CD4-positive, alpha-beta T cell treated with Interleukin-15 for 4 hours (primary cell): Measurements from ENCODE around the gene PACSIN2.
"Not testable (repeated sequence)": the region's sequence is repeated elsewhere in the genome, so short reads cannot be mapped to it uniquely, and the experiment has no call there.

ENCODE experiments used
- DNase-seq: peaks from one replicate; pipeline ENCODE4 v3.0.0-alpha.2; 2020; ENCODE audit warnings: low spot score

The PACSIN2 gene

DNA sequence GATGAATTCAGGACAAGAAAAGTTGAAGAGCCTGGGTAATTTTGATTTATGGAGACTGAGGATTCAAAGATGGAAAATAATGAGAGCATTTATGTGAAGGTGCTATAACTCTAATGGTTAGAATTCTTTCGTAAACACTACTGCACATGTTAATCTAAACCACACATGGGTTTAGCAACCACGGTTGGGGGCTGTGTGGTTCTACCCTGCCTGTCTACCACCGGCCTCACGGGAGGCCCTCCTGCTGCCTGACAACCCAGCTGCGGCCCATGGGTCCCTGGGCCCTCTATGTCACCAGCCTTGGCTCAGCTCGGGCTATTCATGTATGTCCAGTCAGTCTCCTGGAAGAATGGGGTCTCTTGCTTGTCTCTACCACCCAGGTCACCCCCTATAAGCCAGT, 89.4 kb downstream of the PACSIN2 start:
- no peak for DNase-seq

GRCh38 chr22:42925031-42925430, 89.9 kb downstream of the PACSIN2 start:
- DNase-seq = not testable (repeated sequence)

GRCh38 chr22:42924436-42924835, 90.5 kb downstream of the PACSIN2 start:
- no peak for DNase-seq

DNA sequence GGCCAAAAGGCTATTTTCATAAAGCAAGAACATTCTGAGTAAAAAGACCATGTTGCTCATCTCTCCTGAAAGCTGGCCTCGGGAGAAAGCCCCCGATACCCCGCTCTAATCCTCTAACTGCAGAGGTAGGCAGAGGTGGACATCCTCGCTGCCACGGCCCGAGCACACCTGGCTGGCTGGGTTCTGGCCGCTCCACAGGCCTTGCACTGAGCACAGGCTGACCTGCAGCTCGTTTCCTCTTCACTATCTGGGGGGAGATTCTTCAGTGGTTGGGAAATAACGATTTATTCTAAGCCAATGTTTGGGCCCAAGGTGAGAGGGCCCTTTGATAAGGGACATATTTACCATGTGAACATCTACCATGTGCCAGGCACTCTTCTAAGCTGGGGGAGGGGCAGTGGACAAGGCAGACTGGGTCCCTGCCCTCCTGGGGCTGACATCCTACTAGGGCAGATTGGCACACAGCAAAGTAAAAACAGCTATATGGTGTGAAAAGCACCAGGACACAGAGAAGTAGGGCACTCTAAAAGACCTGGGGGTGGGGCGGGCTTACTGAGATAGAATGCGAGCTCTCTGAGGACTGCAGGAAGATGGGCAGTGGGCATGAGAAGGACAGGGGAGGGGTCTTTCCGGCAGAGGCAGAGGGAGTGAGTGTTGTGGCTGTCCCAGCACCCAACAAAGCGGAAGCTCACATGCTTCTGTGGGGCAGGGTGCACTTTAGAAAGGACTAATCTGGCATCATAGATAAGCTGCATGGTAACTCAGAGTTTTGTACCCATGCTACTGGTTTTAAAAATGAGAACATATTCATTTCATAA, 92.4 kb downstream of the PACSIN2 start:
- no peak for DNase-seq

- no peak for DNase-seq
Measured at GRCh38 chr22:42920101-42920820, 94.7 kb downstream of the PACSIN2 start.

- DNase-seq = peak; percentile 27
Measured at GRCh38 chr22:42919199-42919598, 95.8 kb downstream of the PACSIN2 start.

DNA sequence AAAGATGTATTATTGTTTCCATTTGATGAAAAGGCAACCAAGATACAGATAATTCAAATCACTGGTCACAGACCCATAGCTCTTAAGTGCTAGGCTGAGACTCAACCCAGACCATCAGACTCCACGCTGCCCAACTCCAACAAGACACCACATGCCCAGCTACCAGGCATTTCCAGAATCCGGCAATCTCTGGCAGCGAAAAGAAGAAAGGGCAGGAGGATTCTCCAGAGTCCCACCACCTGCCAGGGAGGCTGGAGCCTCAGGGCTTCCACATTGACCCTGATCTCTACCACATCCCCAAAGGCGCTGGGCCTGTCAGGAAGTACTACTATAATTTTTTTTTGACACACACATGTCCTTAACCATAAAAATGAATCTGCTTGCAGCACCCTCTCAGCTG, 96.4 kb downstream of the PACSIN2 start:
- DNase-seq = no peak

- DNase-seq = not testable (repeated sequence)
Measured at GRCh38 chr22:42917358-42917757, 97.6 kb downstream of the PACSIN2 start.

DNA sequence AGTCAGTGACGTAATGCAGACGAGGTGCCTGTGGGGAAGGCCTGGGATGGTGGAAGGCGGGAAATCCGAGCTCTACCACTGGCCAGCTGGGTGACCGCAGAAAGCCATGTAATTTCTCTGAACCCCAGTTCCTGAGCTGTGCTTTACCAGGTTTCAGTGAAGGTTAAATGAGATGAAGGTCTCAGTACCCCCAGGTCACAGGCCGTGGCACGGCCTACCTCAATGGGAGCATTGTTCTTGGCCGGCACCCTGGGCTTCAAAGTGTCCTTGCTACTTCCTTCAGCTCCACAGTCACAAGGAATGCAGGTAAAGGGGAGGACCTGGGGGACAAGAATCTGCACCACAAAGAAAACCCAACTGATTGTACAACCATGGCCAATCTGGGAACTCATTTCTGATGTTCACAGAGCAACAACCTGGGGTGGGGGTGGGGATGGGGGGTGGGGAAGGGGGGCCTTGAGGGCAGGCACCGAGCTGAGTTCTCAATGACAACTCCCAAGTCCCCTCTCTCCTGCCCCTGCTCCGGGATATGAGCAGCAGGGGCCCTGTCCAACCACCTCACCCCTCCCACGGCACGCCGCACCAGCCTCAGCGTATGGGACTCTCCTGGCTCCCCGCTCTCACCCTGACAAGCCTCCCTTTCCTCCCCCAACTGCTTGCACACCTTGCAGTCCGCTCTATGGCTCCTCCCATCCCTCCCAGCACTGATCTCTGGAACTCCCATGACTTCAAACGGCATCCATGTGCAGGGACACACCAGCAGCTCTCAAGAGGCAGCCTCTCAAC, 98.8 kb downstream of the PACSIN2 start:
- no peak for DNase-seq

GRCh38 chr22:42914511-42915076, 100.4 kb downstream of the PACSIN2 start:
- no peak for DNase-seq

- no peak for DNase-seq
Measured at GRCh38 chr22:42913874-42914510, 101.0 kb downstream of the PACSIN2 start.

GRCh38 chr22:42912059-42912458, 102.9 kb downstream of the PACSIN2 start:
- no peak for DNase-seq

DNA sequence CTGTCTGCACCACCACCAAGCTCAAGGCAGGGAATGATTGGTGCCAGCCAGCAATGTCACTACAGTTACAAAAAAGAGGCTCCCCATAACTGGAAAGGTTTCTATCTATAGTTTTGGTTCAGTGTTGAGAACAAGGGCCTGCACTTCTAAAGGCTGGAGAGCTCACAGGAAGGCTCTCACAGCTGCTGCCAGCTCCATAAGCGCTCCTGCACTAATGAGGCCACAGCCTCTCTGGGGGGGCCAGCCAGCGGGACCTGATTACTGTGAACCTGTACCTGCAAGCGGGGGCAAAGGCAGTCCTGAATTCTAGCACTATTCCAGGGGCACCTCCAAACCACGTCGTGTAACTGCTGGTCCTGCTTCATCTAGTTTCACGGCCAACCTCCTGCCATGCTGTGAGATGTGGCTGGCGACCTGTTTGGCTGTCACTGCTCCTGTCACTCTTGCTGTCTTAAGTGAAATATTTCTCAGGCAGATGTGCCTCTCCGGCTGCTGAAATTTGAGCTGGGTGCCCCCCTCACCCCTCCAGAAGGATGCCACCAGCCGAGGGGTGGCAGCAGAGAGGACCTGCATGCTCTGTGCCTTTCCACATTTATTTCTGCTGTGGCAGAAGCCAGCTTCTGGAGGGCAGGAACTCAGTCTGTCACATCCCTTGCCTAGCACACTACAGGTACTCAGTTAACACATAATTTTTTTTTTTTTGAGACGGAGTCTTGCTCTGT, 104.6 kb downstream of the PACSIN2 start:
- no peak for DNase-seq

DNA sequence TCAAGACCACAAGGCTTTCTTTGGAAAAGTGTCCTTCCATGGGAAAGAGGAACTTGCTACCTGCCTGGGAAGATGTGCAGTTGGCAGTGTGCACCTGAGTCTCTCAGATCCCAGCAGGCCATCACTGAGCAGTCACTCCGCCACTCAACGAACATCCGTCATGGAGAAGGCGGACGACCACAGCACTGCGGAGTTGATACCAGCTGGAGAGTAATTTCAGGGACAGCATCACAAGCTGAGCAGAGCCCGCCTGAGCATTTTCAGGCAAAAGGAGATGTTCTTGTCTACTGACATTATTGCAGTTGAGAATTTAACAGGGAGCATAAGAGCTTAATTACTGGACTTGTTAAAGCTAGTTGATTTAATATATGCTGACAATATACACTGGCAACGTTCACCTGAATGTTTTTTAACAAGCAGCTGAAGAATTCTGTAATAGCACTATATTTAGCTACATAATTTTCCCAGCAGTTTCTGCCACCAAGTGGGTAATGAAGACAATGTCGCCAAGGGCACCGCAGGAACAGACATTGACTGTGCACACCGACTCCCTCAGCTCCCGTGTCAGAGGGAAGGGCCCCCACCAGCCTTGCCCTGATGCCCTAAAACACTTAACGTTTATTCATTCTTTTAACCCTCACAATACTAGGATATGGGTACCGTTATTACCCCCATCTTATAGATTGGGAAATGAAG, 105.4 kb downstream of the PACSIN2 start:
- DNase-seq = no peak

DNA sequence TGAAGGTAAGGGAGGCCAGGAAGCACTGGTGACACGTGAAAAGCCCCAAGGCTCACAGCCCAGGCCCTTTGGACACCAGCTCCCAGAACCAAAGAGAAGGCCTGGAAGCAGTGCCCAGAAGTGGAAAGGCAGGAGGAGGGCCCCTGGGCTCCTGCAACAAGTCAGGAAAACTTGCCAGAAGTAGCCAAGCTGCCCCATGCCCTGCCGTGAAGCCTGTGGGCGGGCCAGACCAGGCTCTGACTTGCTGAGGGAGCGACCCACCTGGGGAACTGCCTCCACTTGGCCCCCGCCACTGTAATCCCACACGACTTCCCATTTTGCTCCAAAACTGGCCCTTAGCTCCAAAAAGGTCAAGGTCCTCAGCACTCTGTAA, 106.6 kb downstream of the PACSIN2 start:
- DNase-seq = no peak

GRCh38 chr22:42907404-42908373, 107.3 kb downstream of the PACSIN2 start:
- no peak for DNase-seq

DNA sequence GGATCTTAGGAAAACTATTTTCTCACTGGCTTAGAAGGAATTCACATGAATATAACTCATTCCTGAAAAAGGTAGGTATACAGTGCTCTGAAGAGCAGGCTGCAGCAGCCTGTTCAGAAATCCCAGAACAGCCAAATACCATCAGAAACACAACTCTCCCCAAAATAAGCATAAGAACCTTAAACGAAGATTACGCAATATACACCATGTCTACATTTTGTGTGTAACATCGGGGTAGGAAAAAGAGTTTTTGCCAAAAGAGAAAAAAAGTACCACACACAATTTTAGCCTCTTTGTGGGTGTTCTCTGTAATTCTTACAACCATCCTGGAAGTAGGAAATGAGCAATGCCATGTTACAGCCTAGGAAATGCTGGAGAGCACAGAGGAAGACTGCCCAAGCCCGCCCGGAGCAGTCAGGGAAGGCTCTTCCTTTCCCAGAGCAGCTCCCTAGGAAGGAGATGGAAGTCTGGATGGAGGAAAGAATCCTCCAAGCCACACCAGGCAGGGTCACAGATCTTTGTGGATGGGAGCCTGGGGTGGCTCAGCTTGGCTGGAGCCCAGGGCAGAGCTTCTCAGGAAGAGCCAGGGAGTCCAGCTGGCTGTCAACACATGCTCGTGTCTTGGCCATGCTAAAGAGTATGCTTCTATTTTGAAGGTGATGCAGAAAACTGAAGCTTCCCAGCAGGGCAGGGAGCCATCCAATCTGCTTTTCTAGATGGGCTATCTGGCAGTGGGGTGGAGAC, 108.2 kb downstream of the PACSIN2 start:
- DNase-seq = no peak

- DNase-seq = no peak
Measured at GRCh38 chr22:42905702-42906183, 109.2 kb downstream of the PACSIN2 start.
